ENCODE data around the gene GRIP2.

The GRIP2 gene

GRCh38 chr3:14459384-14459783, 80.8 kb downstream of the GRIP2 start:
- no peak overlapping the region for H3K27ac ChIP-seq
- no peak for TF ChIP-seq CTCF (conservative IDR thresholded peaks at IDR 0.05; ENCODE audit: low read depth)
- no peak for DNase-seq (ENCODE audit: low spot score)
- ChIA-PET CTCF (no interaction called here), POLR2A (ENCODE audit: low non-redundant PET) (no interaction called here)

- peak overlapping the region; percentile 5; the same call in 1 of the 2 replicates for H3K27ac ChIP-seq
- TF ChIP-seq CTCF (conservative IDR thresholded peaks at IDR 0.05; ENCODE audit: low read depth), result no peak
- ChIA-PET CTCF (interaction anchor here (0.6 to 1.1 kb wide), 3 partner anchors 9 to 224 kb away, joined by 3 to 4 read pairs (median 3); no protein-coding TSS in a partner anchor), POLR2A (ENCODE audit: low non-redundant PET) (no interaction called here)
- DNase-seq (ENCODE audit: low spot score), result no peak
Measured at GRCh38 chr3:14458434-14459275, 81.5 kb downstream of the GRIP2 start.

GRCh38 chr3:14457999-14458398, 82.1 kb downstream of the GRIP2 start:
- no peak for TF ChIP-seq CTCF (conservative IDR thresholded peaks at IDR 0.05; ENCODE audit: low read depth)
- no peak for DNase-seq (ENCODE audit: low spot score)
- POLR2A ChIA-PET (ENCODE audit: low non-redundant PET), result no interaction called here
- CTCF ChIA-PET, result interaction anchor here (1.1 kb wide), 1 partner anchor 10 kb away, joined by 3 read pairs; no protein-coding TSS in a partner anchor
- peak overlapping the region; percentile 5 for H3K27ac ChIP-seq

- peak overlapping the region; percentile 5; the same call in 1 of the 2 replicates for H3K27ac ChIP-seq
- DNase-seq (ENCODE audit: low spot score), result no peak
- TF ChIP-seq CTCF (conservative IDR thresholded peaks at IDR 0.05; ENCODE audit: low read depth), result no peak
- POLR2A ChIA-PET (ENCODE audit: low non-redundant PET), result no interaction called here
- CTCF ChIA-PET, result no interaction called here
Measured at GRCh38 chr3:14457481-14457880, 82.7 kb downstream of the GRIP2 start.

GRCh38 chr3:14456794-14457193, 83.3 kb downstream of the GRIP2 start:
- DNase-seq (ENCODE audit: low spot score), result no peak
- no peak for TF ChIP-seq CTCF (conservative IDR thresholded peaks at IDR 0.05; ENCODE audit: low read depth)
- ChIA-PET POLR2A (ENCODE audit: low non-redundant PET) (no interaction called here), CTCF (interaction anchor here (1.6 kb wide), 1 partner anchor 253 kb away, joined by 4 read pairs; no protein-coding TSS in a partner anchor)
- H3K27ac ChIP-seq, result peak overlapping the region; percentile 9

- no peak for TF ChIP-seq CTCF (conservative IDR thresholded peaks at IDR 0.05; ENCODE audit: low read depth)
- CTCF ChIA-PET, result interaction anchor here (1.6 kb wide), 1 partner anchor 252 kb away, joined by 4 read pairs; no protein-coding TSS in a partner anchor
- H3K27ac ChIP-seq, result peak overlapping the region; percentile 17; the same call in 1 of the 2 replicates
- POLR2A ChIA-PET (ENCODE audit: low non-redundant PET), result no interaction called here
- DNase-seq (ENCODE audit: low spot score), result no peak
Measured at GRCh38 chr3:14455571-14456317, 84.4 kb downstream of the GRIP2 start.
